NB4 (cell line): ENCODE results near the gene IKZF4.

Source experiments
- POLR2A ChIP-seq: IDR thresholded peaks from 2 replicates; pipeline ENCODE4 v1.6.1; 2011; ENCODE audit warnings: mild to moderate bottlenecking; ENCODE audit not compliant: insufficient read length; ENCODE audit errors: extremely low read depth
- TF ChIP-seq, protein P1 (sequence below): IDR thresholded peaks from one replicate; pipeline ENCODE4 v1.5.1; 2012; ENCODE audit warnings: low read depth, low read length

DNA sequence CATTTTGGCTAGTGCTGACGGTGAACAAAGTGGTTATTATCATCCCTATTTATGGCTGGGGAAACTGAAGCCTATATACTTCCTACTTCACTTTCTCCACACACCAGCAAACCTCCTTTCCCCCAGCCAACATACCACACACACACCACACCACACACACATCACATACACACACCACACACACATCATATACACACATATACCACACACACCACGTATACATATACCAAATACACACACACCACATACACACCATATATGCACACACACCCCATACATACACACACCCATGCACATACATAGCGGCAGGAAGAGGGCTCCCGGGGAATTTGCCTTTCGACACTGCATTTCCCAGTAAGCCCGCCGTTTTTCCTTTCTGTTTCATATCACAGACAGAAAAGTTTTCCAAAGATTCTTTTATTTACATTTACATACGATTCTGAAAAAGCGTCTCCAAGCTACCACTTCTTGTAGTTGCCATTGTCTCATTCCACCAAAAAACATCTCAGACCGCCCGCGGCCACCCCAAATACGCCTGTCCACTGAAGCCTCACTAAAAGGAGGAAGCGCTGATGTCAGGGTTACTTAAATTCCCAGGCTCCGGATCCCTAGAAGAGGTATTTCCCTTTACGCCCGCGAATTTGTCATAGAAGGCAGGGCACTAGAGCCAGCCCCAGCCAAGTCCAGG, 47.8 kb upstream of the IKZF4 start:
- TF ChIP-seq POLR2A: no peak
- TF ChIP-seq, protein P1, sequence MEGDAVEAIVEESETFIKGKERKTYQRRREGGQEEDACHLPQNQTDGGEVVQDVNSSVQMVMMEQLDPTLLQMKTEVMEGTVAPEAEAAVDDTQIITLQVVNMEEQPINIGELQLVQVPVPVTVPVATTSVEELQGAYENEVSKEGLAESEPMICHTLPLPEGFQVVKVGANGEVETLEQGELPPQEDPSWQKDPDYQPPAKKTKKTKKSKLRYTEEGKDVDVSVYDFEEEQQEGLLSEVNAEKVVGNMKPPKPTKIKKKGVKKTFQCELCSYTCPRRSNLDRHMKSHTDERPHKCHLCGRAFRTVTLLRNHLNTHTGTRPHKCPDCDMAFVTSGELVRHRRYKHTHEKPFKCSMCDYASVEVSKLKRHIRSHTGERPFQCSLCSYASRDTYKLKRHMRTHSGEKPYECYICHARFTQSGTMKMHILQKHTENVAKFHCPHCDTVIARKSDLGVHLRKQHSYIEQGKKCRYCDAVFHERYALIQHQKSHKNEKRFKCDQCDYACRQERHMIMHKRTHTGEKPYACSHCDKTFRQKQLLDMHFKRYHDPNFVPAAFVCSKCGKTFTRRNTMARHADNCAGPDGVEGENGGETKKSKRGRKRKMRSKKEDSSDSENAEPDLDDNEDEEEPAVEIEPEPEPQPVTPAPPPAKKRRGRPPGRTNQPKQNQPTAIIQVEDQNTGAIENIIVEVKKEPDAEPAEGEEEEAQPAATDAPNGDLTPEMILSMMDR: no peak
